ENCODE data around the gene ZNF609.
"Not testable (repeated sequence)": the region's sequence is repeated elsewhere in the genome, so short reads cannot be mapped to it uniquely, and the experiment has no call there.

Gene ZNF609

GRCh38 chr15:64586259-64586870, 126.0 kb downstream of the ZNF609 start:
- no peaks in the 10 kb centered on the region for H3K27me3 ChIP-seq (ENCODE audit: insufficient read depth, low read length)
- H3K4me3 ChIP-seq (ENCODE audit: low read length) = no peak overlapping the region
- H3K4me1 ChIP-seq (ENCODE audit: insufficient read depth, low read length) = no peaks in the 10 kb centered on the region; the same call in 1 of the 2 replicates
- 96% methylated on average over 12 of the region's 12 CpGs for WGBS
- H3K9ac ChIP-seq (ENCODE audit: low read depth, low read length) = no peak overlapping the region
- no peaks in the 10 kb centered on the region for H3K9me3 ChIP-seq (ENCODE audit: insufficient read depth, low read depth, low read length)
- no peaks in the 10 kb centered on the region for H3K36me3 ChIP-seq (ENCODE audit: insufficient read depth, low read length)
- no peak overlapping the region for H3K27ac ChIP-seq (ENCODE audit: low read depth, low read length)

DNA sequence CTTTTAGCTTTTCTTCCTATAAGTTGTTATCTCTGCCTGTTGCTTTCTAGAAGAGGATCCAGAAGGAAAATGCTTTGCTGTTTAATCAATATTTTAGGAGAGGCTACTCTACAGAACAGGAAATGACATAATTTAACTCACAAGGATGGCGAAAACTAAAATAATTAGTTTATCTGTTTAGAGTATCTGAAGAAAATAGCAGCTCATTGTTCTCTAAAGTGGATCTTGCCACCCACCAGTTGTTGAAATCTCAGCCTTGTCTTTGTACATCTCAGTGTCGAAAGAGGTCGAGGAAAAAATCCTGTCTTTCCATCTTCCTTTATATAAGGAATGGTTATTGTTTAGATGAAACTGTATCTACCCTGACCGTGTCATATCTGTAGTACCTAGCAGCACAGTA, 126.6 kb downstream of the ZNF609 start:
- no peak overlapping the region for H3K4me3 ChIP-seq (ENCODE audit: low read length)
- no peak overlapping the region for H3K9ac ChIP-seq (ENCODE audit: low read depth, low read length)
- H3K27ac ChIP-seq (ENCODE audit: low read depth, low read length) = no peak overlapping the region
- 98% methylated on average over 4 of the region's 4 CpGs for WGBS
- H3K27me3 ChIP-seq (ENCODE audit: insufficient read depth, low read length) = no peaks in the 10 kb centered on the region
- no peaks in the 10 kb centered on the region for H3K36me3 ChIP-seq (ENCODE audit: insufficient read depth, low read length)
- H3K9me3 ChIP-seq (ENCODE audit: insufficient read depth, low read depth, low read length) = no peaks in the 10 kb centered on the region
- no peaks in the 10 kb centered on the region; the same call in 1 of the 2 replicates for H3K4me1 ChIP-seq (ENCODE audit: insufficient read depth, low read length)

GRCh38 chr15:64589435-64590084, 129.2 kb downstream of the ZNF609 start:
- no peaks in the 10 kb centered on the region; the same call in 1 of the 2 replicates for H3K4me1 ChIP-seq (ENCODE audit: insufficient read depth, low read length)
- H3K9me3 ChIP-seq (ENCODE audit: insufficient read depth, low read depth, low read length) = no peaks in the 10 kb centered on the region
- H3K27me3 ChIP-seq (ENCODE audit: insufficient read depth, low read length) = no peaks in the 10 kb centered on the region
- H3K4me3 ChIP-seq (ENCODE audit: low read length) = no peak overlapping the region
- H3K9ac ChIP-seq (ENCODE audit: low read depth, low read length) = no peak overlapping the region
- 90% methylated on average over 3 of the region's 3 CpGs for WGBS
- no peak overlapping the region for H3K27ac ChIP-seq (ENCODE audit: low read depth, low read length)
- no peaks in the 10 kb centered on the region for H3K36me3 ChIP-seq (ENCODE audit: insufficient read depth, low read length)

DNA sequence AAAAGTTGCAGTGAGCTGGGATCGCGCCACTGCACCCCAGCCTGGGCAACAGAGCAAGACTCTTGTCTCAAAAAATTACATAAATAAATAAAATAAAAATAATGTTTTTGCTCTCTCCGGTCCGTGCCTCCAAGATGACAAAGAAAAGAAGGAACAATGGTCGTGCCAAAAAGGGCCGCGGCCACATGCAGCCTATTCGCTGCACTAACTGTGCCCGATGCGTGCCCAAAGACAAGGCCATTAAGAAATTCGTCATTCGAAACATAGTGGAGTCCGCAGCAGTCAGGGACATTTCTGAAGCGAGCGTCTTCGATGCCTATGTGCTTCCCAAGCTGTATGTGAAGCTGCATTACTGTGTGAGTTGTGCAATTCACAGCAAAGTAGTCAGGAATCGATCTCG, 132.5 kb downstream of the ZNF609 start:
- peaks cover 16% of the 10 kb centered on the region for H3K4me1 ChIP-seq (ENCODE audit: insufficient read depth, low read length)
- 96% methylated on average over 17 of the region's 18 CpGs for WGBS
- H3K27me3 ChIP-seq (ENCODE audit: insufficient read depth, low read length); H3K9ac ChIP-seq (ENCODE audit: low read depth, low read length); H3K36me3 ChIP-seq (ENCODE audit: insufficient read depth, low read length); H3K9me3 ChIP-seq (ENCODE audit: insufficient read depth, low read depth, low read length); H3K27ac ChIP-seq (ENCODE audit: low read depth, low read length); H3K4me3 ChIP-seq (ENCODE audit: low read length): not testable (repeated sequence)

DNA sequence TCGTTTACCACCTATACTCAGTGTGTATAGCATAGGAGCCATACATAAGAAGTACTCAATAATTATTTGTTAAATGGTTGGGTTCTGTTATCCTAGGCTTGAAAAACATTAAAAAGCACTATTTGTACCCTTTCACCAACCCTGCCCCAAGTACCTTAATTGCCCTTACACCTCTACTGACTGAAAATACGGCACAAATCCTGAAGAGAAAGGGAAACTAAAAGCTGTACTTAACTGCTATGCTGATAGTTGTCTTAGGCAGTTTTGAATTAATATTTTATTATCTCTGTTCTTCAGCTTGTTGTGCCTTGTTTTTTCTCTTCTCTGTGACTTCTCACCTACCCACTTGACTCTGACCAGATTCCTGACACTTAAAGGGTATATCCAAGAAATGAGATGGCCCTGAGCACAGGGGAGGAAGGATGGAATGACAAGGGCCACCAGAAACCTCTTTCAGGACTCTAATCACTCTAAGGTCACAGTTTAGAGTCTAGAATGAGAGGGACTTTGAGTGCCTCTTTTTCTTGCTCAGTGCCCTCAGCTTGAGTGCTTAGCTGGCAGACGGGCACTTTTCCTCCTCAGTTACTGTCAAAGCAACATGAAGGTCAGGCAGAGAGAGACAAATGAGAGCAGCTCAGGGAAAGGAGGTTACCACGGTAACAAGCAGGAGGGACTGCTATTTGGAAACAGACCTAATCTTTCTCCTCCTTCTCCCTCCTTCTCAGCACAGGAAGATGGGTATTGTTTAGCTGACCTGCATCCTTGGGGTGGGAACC, 136.5 kb downstream of the ZNF609 start:
- no peak overlapping the region for H3K27ac ChIP-seq (ENCODE audit: low read depth, low read length)
- 27% methylated on average over 2 of the region's 4 CpGs for WGBS

GRCh38 chr15:64597477-64597822, 137.1 kb downstream of the ZNF609 start:
- H3K27me3 ChIP-seq (ENCODE audit: insufficient read depth, low read length) = no peaks in the 10 kb centered on the region
- H3K9me3 ChIP-seq (ENCODE audit: insufficient read depth, low read depth, low read length) = no peaks in the 10 kb centered on the region
- peaks cover 31% of the 10 kb centered on the region for H3K4me1 ChIP-seq (ENCODE audit: insufficient read depth, low read length)
- WGBS = 54% methylated on average over 1 of the region's 1 CpG
- H3K27ac ChIP-seq (ENCODE audit: low read depth, low read length) = no peak overlapping the region
- H3K36me3 ChIP-seq (ENCODE audit: insufficient read depth, low read length) = no peaks in the 10 kb centered on the region
- H3K9ac ChIP-seq (ENCODE audit: low read depth, low read length) = no peak overlapping the region
- H3K4me3 ChIP-seq (ENCODE audit: low read length) = no peak overlapping the region

More for the DNA sequence above, 136.5 kb downstream of the ZNF609 start:
- no peak overlapping the region for H3K4me3 ChIP-seq (ENCODE audit: low read length)
- H3K27me3 ChIP-seq (ENCODE audit: insufficient read depth, low read length) = no peaks in the 10 kb centered on the region
- H3K36me3 ChIP-seq (ENCODE audit: insufficient read depth, low read length) = no peaks in the 10 kb centered on the region
- H3K4me1 ChIP-seq (ENCODE audit: insufficient read depth, low read length) = peaks cover 26% of the 10 kb centered on the region
- no peak overlapping the region for H3K9ac ChIP-seq (ENCODE audit: low read depth, low read length)
- H3K9me3 ChIP-seq (ENCODE audit: insufficient read depth, low read depth, low read length) = no peaks in the 10 kb centered on the region

GRCh38 chr15:64599226-64599625, 138.8 kb downstream of the ZNF609 start:
- H3K4me1 ChIP-seq (ENCODE audit: insufficient read depth, low read length) = peaks cover 31% of the 10 kb centered on the region

GRCh38 chr15:64599716-64600115, 139.3 kb downstream of the ZNF609 start:
- 42% methylated on average over 2 of the region's 2 CpGs for WGBS
- no peaks in the 10 kb centered on the region for H3K27me3 ChIP-seq (ENCODE audit: insufficient read depth, low read length)
- peaks cover 31% of the 10 kb centered on the region for H3K4me1 ChIP-seq (ENCODE audit: insufficient read depth, low read length)
- no peaks in the 10 kb centered on the region for H3K9me3 ChIP-seq (ENCODE audit: insufficient read depth, low read depth, low read length)
- H3K27ac ChIP-seq (ENCODE audit: low read depth, low read length) = no peak overlapping the region
- H3K9ac ChIP-seq (ENCODE audit: low read depth, low read length) = no peak overlapping the region
- no peak overlapping the region for H3K4me3 ChIP-seq (ENCODE audit: low read length)
- H3K36me3 ChIP-seq (ENCODE audit: insufficient read depth, low read length) = no peaks in the 10 kb centered on the region

More at GRCh38 chr15:64599226-64599625, 138.8 kb downstream of the ZNF609 start:
- H3K36me3 ChIP-seq (ENCODE audit: insufficient read depth, low read length) = no peaks in the 10 kb centered on the region
- H3K27ac ChIP-seq (ENCODE audit: low read depth, low read length) = no peak overlapping the region
- no peaks in the 10 kb centered on the region for H3K27me3 ChIP-seq (ENCODE audit: insufficient read depth, low read length)
- no peak overlapping the region for H3K4me3 ChIP-seq (ENCODE audit: low read length)
- H3K9me3 ChIP-seq (ENCODE audit: insufficient read depth, low read depth, low read length) = no peaks in the 10 kb centered on the region
- no peak overlapping the region for H3K9ac ChIP-seq (ENCODE audit: low read depth, low read length)

GRCh38 chr15:64600794-64601193, 140.4 kb downstream of the ZNF609 start:
- H3K27ac ChIP-seq (ENCODE audit: low read depth, low read length) = no peak overlapping the region

GRCh38 chr15:64604319-64604718, 143.9 kb downstream of the ZNF609 start:
- Histone ChIP-seq H3K27ac (ENCODE audit: low read depth, low read length) (no peak overlapping the region), H3K27me3 (ENCODE audit: insufficient read depth, low read length) (no peaks in the 10 kb centered on the region)

More at GRCh38 chr15:64600794-64601193, 140.4 kb downstream of the ZNF609 start:
- no peaks in the 10 kb centered on the region for H3K9me3 ChIP-seq (ENCODE audit: insufficient read depth, low read depth, low read length)
- WGBS = 96% methylated on average over 1 of the region's 1 CpG
- H3K36me3 ChIP-seq (ENCODE audit: insufficient read depth, low read length) = no peaks in the 10 kb centered on the region
- H3K9ac ChIP-seq (ENCODE audit: low read depth, low read length) = no peak overlapping the region
- no peak overlapping the region for H3K4me3 ChIP-seq (ENCODE audit: low read length)
- no peaks in the 10 kb centered on the region for H3K27me3 ChIP-seq (ENCODE audit: insufficient read depth, low read length)
- H3K4me1 ChIP-seq (ENCODE audit: insufficient read depth, low read length) = peaks cover 26% of the 10 kb centered on the region; the same call in 1 of the 2 replicates

DNA sequence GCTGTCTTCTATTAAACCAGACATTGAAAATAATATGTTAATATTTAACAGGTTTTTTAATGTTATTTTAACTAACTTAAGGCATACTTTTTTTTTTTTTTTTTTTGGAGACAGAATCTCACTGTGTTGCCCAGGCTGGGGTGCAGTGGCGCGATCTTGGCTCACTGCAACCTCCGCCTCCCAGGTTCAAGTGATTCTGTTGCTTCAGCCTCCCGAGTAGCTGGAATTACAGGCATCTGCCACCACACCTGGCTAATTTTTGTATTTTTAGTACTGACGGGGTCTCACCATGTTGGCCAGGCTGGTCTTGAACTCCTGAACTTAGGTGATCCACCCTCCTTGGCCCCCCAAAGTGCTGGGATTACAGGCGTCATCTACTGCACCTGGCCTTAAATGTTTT, 147.0 kb downstream of the ZNF609 start:
- not testable (repeated sequence) for H3K27me3 ChIP-seq (ENCODE audit: insufficient read depth, low read length); H3K9ac ChIP-seq (ENCODE audit: low read depth, low read length); H3K36me3 ChIP-seq (ENCODE audit: insufficient read depth, low read length); H3K9me3 ChIP-seq (ENCODE audit: insufficient read depth, low read depth, low read length); H3K4me1 ChIP-seq (ENCODE audit: insufficient read depth, low read length); H3K27ac ChIP-seq (ENCODE audit: low read depth, low read length); H3K4me3 ChIP-seq (ENCODE audit: low read length)
- WGBS = 95% methylated on average over 6 of the region's 6 CpGs

More at GRCh38 chr15:64604319-64604718, 143.9 kb downstream of the ZNF609 start:
- no peaks in the 10 kb centered on the region for H3K9me3 ChIP-seq (ENCODE audit: insufficient read depth, low read depth, low read length)
- H3K4me1 ChIP-seq (ENCODE audit: insufficient read depth, low read length) = peaks cover 15% of the 10 kb centered on the region; the same call in 1 of the 2 replicates
- no peak overlapping the region for H3K9ac ChIP-seq (ENCODE audit: low read depth, low read length)
- no peak overlapping the region for H3K4me3 ChIP-seq (ENCODE audit: low read length)
- H3K36me3 ChIP-seq (ENCODE audit: insufficient read depth, low read length) = no peaks in the 10 kb centered on the region
